Mesodermal cell (in vitro differentiated cells): ENCODE results near the gene MRPL22.

ENCODE experiments used
- H3K27ac ChIP-seq: 2 replicates; pipeline ENCODE4 v1.7.0; 2013; ENCODE audit warnings: mild to moderate bottlenecking, low read depth, low read length, moderate library complexity; ENCODE audit not compliant: severe bottlenecking
- H3K36me3 ChIP-seq: 2 replicates; pipeline ENCODE4 v1.7.1; 2013; ENCODE audit warnings: mild to moderate bottlenecking, low read length, moderate library complexity; ENCODE audit not compliant: control insufficient read depth, insufficient read depth
- H3K4me1 ChIP-seq: one replicate; pipeline ENCODE4 v1.7.1; 2013; ENCODE audit warnings: mild to moderate bottlenecking, low read length; ENCODE audit not compliant: insufficient read depth, control insufficient read depth, poor library complexity, severe bottlenecking
- H3K4me3 ChIP-seq: 2 replicates; pipeline ENCODE4 v1.7.0; 2013; ENCODE audit warnings: low read length, control low read depth, mild to moderate bottlenecking; ENCODE audit not compliant: insufficient read depth, poor library complexity, severe bottlenecking; ENCODE audit errors: extremely low read depth
- H3K9me3 ChIP-seq: 2 replicates; pipeline ENCODE4 v1.7.1; 2013; ENCODE audit warnings: mild to moderate bottlenecking, low read length, moderate library complexity; ENCODE audit not compliant: control insufficient read depth
- WGBS, 2 experiments: methylation state at CpG; one replicate each; pipeline ENCODE4 v1.1.5; 2013; ENCODE audit warnings: missing lambda C conversion rate in 2 of 2; ENCODE audit not compliant: insufficient coverage in 2 of 2; 5-methylcytosine and 5-hydroxymethylcytosine counted together

The MRPL22 gene

GRCh38 chr5:154943527-154943926 lies 2.7 kb downstream of the MRPL22 start:
- H3K4me3 ChIP-seq: no peak overlapping the region
- peaks cover 14% of the 10 kb centered on the region for H3K36me3 ChIP-seq
- no peaks in the 10 kb centered on the region for H3K4me1 ChIP-seq
- H3K9me3 ChIP-seq: no peaks in the 10 kb centered on the region
- WGBS, 2 experiments: 93 to 98% methylated on average over 3 to 5 of the region's 5 CpGs
- H3K27ac ChIP-seq: no peak overlapping the region

GRCh38 chr5:154944716-154945115 lies 3.8 kb downstream of the MRPL22 start:
- H3K9me3 ChIP-seq: no peaks in the 10 kb centered on the region
- H3K4me3 ChIP-seq: no peak overlapping the region
- peaks cover 19% of the 10 kb centered on the region for H3K36me3 ChIP-seq
- no peak overlapping the region for H3K27ac ChIP-seq
- H3K4me1 ChIP-seq: no peaks in the 10 kb centered on the region

DNA sequence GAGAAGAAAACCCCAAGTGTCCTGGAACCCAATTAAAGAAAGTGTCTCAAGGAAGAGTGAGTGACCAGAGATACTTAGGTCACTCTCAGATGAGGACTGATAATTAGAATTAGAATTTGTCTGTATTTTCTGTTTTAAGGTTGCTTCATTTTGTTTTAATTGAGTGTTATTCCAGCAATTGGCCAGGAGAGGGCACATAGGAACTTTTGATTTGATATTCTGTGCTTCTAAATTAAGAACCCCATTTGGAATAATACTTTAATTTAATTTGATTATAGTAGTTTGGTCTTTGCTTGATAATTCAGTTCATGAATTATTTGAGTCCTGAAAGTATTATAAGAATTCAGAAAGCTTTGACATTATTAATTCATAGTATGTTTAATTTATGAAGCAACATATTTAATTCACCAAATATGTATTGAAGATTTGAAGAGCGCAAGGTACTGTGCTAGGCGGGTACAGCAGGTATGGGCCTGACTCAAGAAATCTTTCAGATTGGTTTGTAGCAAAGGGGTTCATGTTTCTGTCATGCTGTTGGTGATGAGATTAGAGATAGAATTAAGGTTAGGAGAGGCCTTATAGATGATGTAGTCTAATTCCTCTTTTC lies 4.9 kb downstream of the MRPL22 start:
- WGBS, 2 experiments: 100% methylated on average over 1 of the region's 2 CpGs; no CpG with 5 or more reads in 1 of the 2 experiments
- peaks cover 25% of the 10 kb centered on the region for H3K36me3 ChIP-seq

DNA sequence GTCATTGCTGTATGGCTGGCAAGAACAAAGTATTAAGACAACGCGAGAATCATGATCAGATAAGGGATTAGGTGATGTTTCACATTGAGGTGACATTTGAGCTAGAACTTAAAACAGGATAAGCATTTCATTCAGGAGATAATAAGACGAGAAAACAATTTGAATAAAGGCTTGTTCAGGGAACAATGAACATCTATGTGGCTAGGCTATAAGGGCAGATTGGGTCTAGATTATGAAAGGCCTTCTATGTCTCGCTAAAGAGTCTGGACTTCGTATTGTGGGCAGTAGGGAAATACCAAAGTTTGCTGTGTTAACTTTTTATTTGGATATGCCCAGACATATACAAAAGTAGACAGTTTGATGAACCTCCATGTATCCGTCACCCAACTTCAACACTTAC lies 6.9 kb downstream of the MRPL22 start:
- WGBS, 2 experiments: 88 to 100% methylated on average over 6 of the region's 6 CpGs
- H3K9me3 ChIP-seq: no peaks in the 10 kb centered on the region
- no peaks in the 10 kb centered on the region for H3K4me1 ChIP-seq
- peaks cover 35% of the 10 kb centered on the region for H3K36me3 ChIP-seq
- H3K27ac ChIP-seq: no peak overlapping the region
- H3K4me3 ChIP-seq: no peak overlapping the region

More for the DNA sequence above, 4.9 kb downstream of the MRPL22 start:
- Histone ChIP-seq H3K27ac (no peak overlapping the region), H3K4me3 (no peak overlapping the region), H3K4me1 (no peaks in the 10 kb centered on the region), H3K9me3 (no peaks in the 10 kb centered on the region)

DNA sequence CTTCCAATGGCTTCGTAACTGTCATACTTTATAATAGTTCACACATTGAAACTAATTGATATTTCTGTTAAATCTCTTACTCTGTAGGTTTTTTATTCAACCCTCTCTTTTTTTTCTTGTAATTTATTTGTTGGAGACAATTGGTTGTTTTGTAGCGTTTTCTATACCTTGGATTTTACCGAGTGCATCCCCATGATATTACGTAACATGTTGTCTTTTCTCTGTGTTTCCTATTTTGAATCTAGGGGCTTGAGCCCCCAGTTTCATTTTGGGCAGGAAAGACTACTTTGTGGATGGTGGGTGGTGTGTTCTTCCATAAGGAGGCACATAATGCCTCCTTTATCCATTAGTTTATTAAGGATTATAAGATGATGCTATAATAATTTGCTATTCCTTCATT lies 7.4 kb downstream of the MRPL22 start:
- H3K36me3 ChIP-seq: peaks cover 35% of the 10 kb centered on the region
- no peak overlapping the region for H3K4me3 ChIP-seq

DNA sequence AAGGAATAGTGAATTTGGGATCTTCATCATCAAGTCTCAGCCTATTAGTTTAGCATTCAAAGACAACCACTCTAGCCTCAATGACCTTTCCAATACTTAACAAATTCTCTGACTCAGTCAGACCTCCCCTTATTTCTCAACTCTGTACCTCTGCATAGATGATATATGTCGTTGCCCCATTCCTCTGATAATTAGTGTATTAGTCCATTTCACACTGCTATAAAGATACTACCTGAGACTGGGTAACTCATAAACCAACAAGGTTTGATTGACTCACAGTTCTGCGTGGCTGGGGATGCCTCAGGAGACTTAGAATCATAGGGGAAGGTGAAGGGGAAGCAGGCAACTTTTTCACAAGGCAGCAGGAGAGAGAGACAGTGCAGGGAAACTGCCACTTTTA lies 8.9 kb downstream of the MRPL22 start:
- H3K4me1 ChIP-seq: no peaks in the 10 kb centered on the region
- no peak overlapping the region for H3K4me3 ChIP-seq
- WGBS, 2 experiments: no CpG with 5 or more reads among the region's 2 CpGs
- peaks cover 31% of the 10 kb centered on the region for H3K36me3 ChIP-seq
- H3K27ac ChIP-seq: no peak overlapping the region
- H3K9me3 ChIP-seq: no peaks in the 10 kb centered on the region

More for the DNA sequence above, 7.4 kb downstream of the MRPL22 start:
- no peaks in the 10 kb centered on the region for H3K4me1 ChIP-seq
- H3K27ac ChIP-seq: no peak overlapping the region
- no peaks in the 10 kb centered on the region for H3K9me3 ChIP-seq
- no CpG with 5 or more reads among the region's 4 CpGs for WGBS, 2 experiments

DNA sequence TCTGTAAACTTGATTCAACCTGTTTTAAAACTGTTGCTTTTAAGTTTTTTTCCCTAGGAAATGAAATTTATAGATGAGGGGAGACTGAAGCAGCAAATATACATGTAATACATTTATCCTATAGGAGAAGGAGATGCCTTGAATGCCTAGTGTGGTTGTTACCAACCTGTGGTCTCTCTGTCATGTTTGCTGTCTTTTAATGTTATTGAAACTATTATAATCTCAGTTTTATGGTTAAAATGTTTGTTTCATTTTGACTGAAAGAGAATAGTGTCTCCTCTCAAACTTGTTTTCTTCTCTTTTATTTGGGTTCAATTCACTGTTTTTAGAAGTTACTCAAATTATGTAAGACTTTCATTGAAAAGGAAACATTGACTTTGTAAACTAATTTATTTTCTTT lies 15.8 kb downstream of the MRPL22 start:
- Histone ChIP-seq H3K36me3 (peaks cover 45% of the 10 kb centered on the region), H3K9me3 (no peaks in the 10 kb centered on the region), H3K4me1 (no peaks in the 10 kb centered on the region), H3K4me3 (no peak overlapping the region), H3K27ac (no peak overlapping the region)

- no peaks in the 10 kb centered on the region for H3K9me3 ChIP-seq
- H3K4me1 ChIP-seq: no peaks in the 10 kb centered on the region
- H3K4me3 ChIP-seq: no peak overlapping the region
- H3K36me3 ChIP-seq: peaks cover 52% of the 10 kb centered on the region
- no peak overlapping the region for H3K27ac ChIP-seq
- WGBS, 2 experiments: no CpG with 5 or more reads among the region's 1 CpG
These were observed 21.6 kb downstream of the MRPL22 start for GRCh38 chr5:154962494-154962893.

GRCh38 chr5:154966081-154966841 lies 25.4 kb downstream of the MRPL22 start:
- WGBS, 2 experiments: 58 to 70% methylated on average over 2 of the region's 7 CpGs
- Histone ChIP-seq H3K9me3 (no peaks in the 10 kb centered on the region), H3K27ac (peak overlapping the region; percentile 26), H3K4me1 (no peaks in the 10 kb centered on the region), H3K4me3 (no peak overlapping the region), H3K36me3 (peaks cover 35% of the 10 kb centered on the region)

DNA sequence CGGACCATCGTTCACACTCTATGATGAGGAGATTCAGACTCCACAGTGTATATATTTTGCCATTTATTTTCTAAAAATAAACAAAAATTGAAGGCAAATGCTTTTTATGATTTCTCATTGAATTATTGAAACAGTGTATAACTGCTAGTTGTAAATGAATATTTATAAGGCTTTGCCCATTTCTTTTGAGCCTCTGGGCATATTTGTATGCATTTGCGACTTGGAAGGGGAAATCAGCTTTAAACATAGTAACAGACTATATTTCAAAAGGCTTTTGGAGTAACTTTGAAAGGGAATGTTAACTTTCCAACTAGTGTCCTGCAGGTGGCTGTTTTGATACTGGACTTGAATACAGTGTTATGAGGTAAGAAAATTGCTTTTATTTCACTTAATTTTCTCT lies 26.0 kb downstream of the MRPL22 start:
- no peaks in the 10 kb centered on the region for H3K4me1 ChIP-seq
- no peak overlapping the region for H3K4me3 ChIP-seq
- H3K36me3 ChIP-seq: peaks cover 29% of the 10 kb centered on the region
- no peak overlapping the region for H3K27ac ChIP-seq
- WGBS, 2 experiments: no CpG with 5 or more reads among the region's 3 CpGs
- H3K9me3 ChIP-seq: no peaks in the 10 kb centered on the region

GRCh38 chr5:154967421-154968024 lies 26.6 kb downstream of the MRPL22 start:
- WGBS, 2 experiments: 55 to 67% methylated on average over 2 of the region's 5 CpGs
- Histone ChIP-seq H3K4me3 (no peak overlapping the region), H3K36me3 (peaks cover 23% of the 10 kb centered on the region), H3K9me3 (no peaks in the 10 kb centered on the region), H3K27ac (no peak overlapping the region), H3K4me1 (no peaks in the 10 kb centered on the region)
